Trophoblast cell (in vitro differentiated cells and primary cell): ENCODE data around the gene ZNF618.

ENCODE experiments used
- DNase-seq, 2 donors: peaks; one replicate each; pipeline ENCODE4 v3.0.0-alpha.2; 2016
- H2AFZ ChIP-seq: 2 replicates; pipeline ENCODE4 v1.6.1; 2013; ENCODE audit warnings: low read length, moderate library complexity, mild to moderate bottlenecking; ENCODE audit not compliant: insufficient read depth, poor library complexity
- H2AK5ac ChIP-seq: 2 replicates; pipeline ENCODE4 v1.6.1; 2013; ENCODE audit warnings: mild to moderate bottlenecking, low read length
- H2BK120ac ChIP-seq: 2 replicates; pipeline ENCODE4 v1.6.1; 2013; ENCODE audit warnings: low read length, mild to moderate bottlenecking, moderate library complexity; ENCODE audit not compliant: insufficient read depth, poor library complexity
- H2BK12ac ChIP-seq: 2 replicates; pipeline ENCODE4 v1.6.1; 2013; ENCODE audit warnings: mild to moderate bottlenecking, low read length, moderate library complexity
- H2BK5ac ChIP-seq: 2 replicates; pipeline ENCODE4 v1.6.1; 2013; ENCODE audit warnings: low read length, low read depth, moderate library complexity, mild to moderate bottlenecking; ENCODE audit not compliant: poor library complexity
- H3K14ac ChIP-seq: 2 replicates; pipeline ENCODE4 v1.6.1; 2013; ENCODE audit warnings: mild to moderate bottlenecking, low read length
- H3K18ac ChIP-seq: 2 replicates; pipeline ENCODE4 v1.6.1; 2013; ENCODE audit warnings: mild to moderate bottlenecking, low read length
- H3K23ac ChIP-seq: 2 replicates; pipeline ENCODE4 v1.6.1; 2013; ENCODE audit warnings: low read length
- H3K27ac ChIP-seq: 2 replicates; pipeline ENCODE4 v1.5.1; 2013; ENCODE audit warnings: low read depth, mild to moderate bottlenecking, inconsistent platforms, low read length, moderate library complexity
- H3K27me3 ChIP-seq: 2 replicates; pipeline ENCODE4 v1.6.1; 2013; ENCODE audit warnings: inconsistent platforms, mild to moderate bottlenecking, low read length, moderate library complexity; ENCODE audit not compliant: insufficient read depth
- H3K36me3 ChIP-seq, 2 experiments: 1 replicate in 1 of 2; 2 replicates in 1 of 2; pipeline ENCODE4 v1.6.1; 2013; ENCODE audit warnings: low read length in 2 of 2, mild to moderate bottlenecking in 2 of 2, moderate library complexity in 1 of 2; ENCODE audit not compliant: insufficient read depth in 2 of 2, control insufficient read depth in 1 of 2
- H3K4ac ChIP-seq: 2 replicates; pipeline ENCODE4 v1.6.1; 2013; ENCODE audit warnings: low read depth, mild to moderate bottlenecking, low read length, moderate library complexity
- H3K4me1 ChIP-seq, 2 experiments: 1 replicate in 1 of 2; 2 replicates in 1 of 2; pipeline ENCODE4 v1.6.1; 2013; ENCODE audit warnings: low read length in 2 of 2, mild to moderate bottlenecking in 2 of 2, moderate library complexity in 1 of 2; ENCODE audit not compliant: insufficient read depth in 2 of 2, control insufficient read depth in 1 of 2
- H3K4me2 ChIP-seq: 2 replicates; pipeline ENCODE4 v1.6.1; 2013; ENCODE audit warnings: inconsistent platforms, mild to moderate bottlenecking, low read length, moderate library complexity
- H3K4me3 ChIP-seq: 2 replicates; pipeline ENCODE4 v1.5.1; 2013; ENCODE audit warnings: mild to moderate bottlenecking, low read depth, low read length, inconsistent platforms
- H3K79me1 ChIP-seq: one replicate; pipeline ENCODE4 v1.6.1; 2013; ENCODE audit warnings: low read length
- H3K79me2 ChIP-seq: 2 replicates; pipeline ENCODE4 v1.6.1; 2013; ENCODE audit warnings: low read length, mild to moderate bottlenecking; ENCODE audit not compliant: control insufficient read depth, insufficient read depth, poor library complexity
- H3K9ac ChIP-seq: 2 replicates; pipeline ENCODE4 v1.6.1; 2013; ENCODE audit warnings: mild to moderate bottlenecking, low read length
- H3K9me3 ChIP-seq: 2 replicates; pipeline ENCODE4 v1.6.1; 2013; ENCODE audit warnings: low read depth, mild to moderate bottlenecking, control low read depth, inconsistent platforms, low read length; ENCODE audit not compliant: insufficient read depth
- H4K12ac ChIP-seq: 2 replicates; pipeline ENCODE4 v1.6.1; 2013; ENCODE audit warnings: low read depth, mild to moderate bottlenecking, low read length, moderate library complexity
- H4K8ac ChIP-seq: 2 replicates; pipeline ENCODE4 v1.6.1; 2013; ENCODE audit warnings: low read depth, mild to moderate bottlenecking, low read length, moderate library complexity
- H4K91ac ChIP-seq: one replicate; pipeline ENCODE4 v1.6.1; 2013; ENCODE audit warnings: low read depth, mild to moderate bottlenecking, low read length, moderate library complexity
- WGBS: extraction: QIAGEN DNeasy Blood & Tissue Kit; methylation state at CpG from one replicate; pipeline ENCODE4 v1.1.7; 2013; ENCODE audit warnings: missing lambda C conversion rate; ENCODE audit not compliant: insufficient read length, insufficient coverage; ENCODE audit errors: extremely low coverage; 5-methylcytosine and 5-hydroxymethylcytosine counted together

The ZNF618 gene

GRCh38 chr9:114072184-114073140 is 196.4 kb downstream of the ZNF618 start:
- H2AK5ac ChIP-seq: no peak overlapping the region
- no peak overlapping the region for H3K18ac ChIP-seq
- no peak overlapping the region for H2AFZ ChIP-seq
- H4K12ac ChIP-seq: no peak overlapping the region
- no peak overlapping the region for H4K8ac ChIP-seq
- H2BK120ac ChIP-seq: no peak overlapping the region
- H3K36me3 ChIP-seq: no peaks in the 10 kb centered on the region
- no peak overlapping the region for H3K9ac ChIP-seq
- DNase-seq: no peak
- H3K79me1 ChIP-seq: no peaks in the 10 kb centered on the region
- H3K4me1 ChIP-seq: no peaks in the 10 kb centered on the region
- no peak overlapping the region for H3K4me3 ChIP-seq
- no peaks in the 10 kb centered on the region for H3K79me2 ChIP-seq
- no CpG with 5 or more reads among the region's 14 CpGs for WGBS
- H3K9me3 ChIP-seq: peaks cover 5% of the 10 kb centered on the region
- no peak overlapping the region for H3K14ac ChIP-seq
- H4K91ac ChIP-seq: no peak overlapping the region
- H3K27me3 ChIP-seq: no peaks in the 10 kb centered on the region
- no peak overlapping the region for H3K4me2 ChIP-seq
- H2BK5ac ChIP-seq: no peak overlapping the region
- no peak overlapping the region for H2BK12ac ChIP-seq
- no peak overlapping the region for H3K27ac ChIP-seq
- H3K23ac ChIP-seq: no peak overlapping the region
- no peak overlapping the region for H3K4ac ChIP-seq

- no CpG with 5 or more reads among the region's 4 CpGs for WGBS
- Histone ChIP-seq H3K4me1 (no peaks in the 10 kb centered on the region), H4K91ac (no peak overlapping the region), H3K4me2 (no peak overlapping the region), H3K36me3 (no peaks in the 10 kb centered on the region), H3K18ac (no peak overlapping the region), H3K14ac (no peak overlapping the region), H4K8ac (no peak overlapping the region), H3K79me1 (no peaks in the 10 kb centered on the region), H3K79me2 (no peaks in the 10 kb centered on the region), H4K12ac (no peak overlapping the region), H3K27me3 (no peaks in the 10 kb centered on the region), H3K27ac (no peak overlapping the region), H2BK12ac (no peak overlapping the region), H3K9me3 (peaks cover 5% of the 10 kb centered on the region), H3K4me3 (no peak overlapping the region), H2BK120ac (no peak overlapping the region), H2BK5ac (no peak overlapping the region), H3K9ac (no peak overlapping the region), H2AFZ (no peak overlapping the region), H3K4ac (no peak overlapping the region), H3K23ac (no peak overlapping the region), H2AK5ac (no peak overlapping the region)
- no peak for DNase-seq
These were observed 199.5 kb downstream of the ZNF618 start for GRCh38 chr9:114075602-114076001.

GRCh38 chr9:114076237-114077161 is 200.4 kb downstream of the ZNF618 start:
- no peak overlapping the region for H2BK120ac ChIP-seq
- H3K9ac ChIP-seq: no peak overlapping the region
- H3K27me3 ChIP-seq: no peaks in the 10 kb centered on the region
- no peak overlapping the region for H3K27ac ChIP-seq
- no peaks in the 10 kb centered on the region for H3K36me3 ChIP-seq
- H3K79me1 ChIP-seq: no peaks in the 10 kb centered on the region
- H3K4me3 ChIP-seq: no peak overlapping the region
- no peak overlapping the region for H4K12ac ChIP-seq
- no peak overlapping the region for H2BK12ac ChIP-seq
- H3K4me1 ChIP-seq: no peaks in the 10 kb centered on the region
- no peak overlapping the region for H3K4me2 ChIP-seq
- DNase-seq: no peak
- peaks cover 5% of the 10 kb centered on the region for H3K9me3 ChIP-seq
- no peak overlapping the region for H4K91ac ChIP-seq
- no peak overlapping the region for H2AK5ac ChIP-seq
- no peak overlapping the region for H3K14ac ChIP-seq
- no peak overlapping the region for H3K18ac ChIP-seq
- WGBS: no CpG with 5 or more reads among the region's 14 CpGs
- no peak overlapping the region for H3K23ac ChIP-seq
- no peak overlapping the region for H2BK5ac ChIP-seq
- no peak overlapping the region for H4K8ac ChIP-seq
- no peak overlapping the region for H3K4ac ChIP-seq
- H3K79me2 ChIP-seq: no peaks in the 10 kb centered on the region
- H2AFZ ChIP-seq: no peak overlapping the region

GRCh38 chr9:114077162-114077837 is 201.2 kb downstream of the ZNF618 start:
- Histone ChIP-seq H3K79me1 (no peaks in the 10 kb centered on the region), H3K9ac (no peak overlapping the region), H3K27ac (no peak overlapping the region), H2AK5ac (no peak overlapping the region), H2BK120ac (no peak overlapping the region), H3K4me2 (no peak overlapping the region), H2AFZ (no peak overlapping the region), H4K91ac (no peak overlapping the region), H4K8ac (no peak overlapping the region), H3K4me1 (no peaks in the 10 kb centered on the region), H2BK5ac (no peak overlapping the region), H3K18ac (no peak overlapping the region), H3K4me3 (no peak overlapping the region), H4K12ac (no peak overlapping the region), H3K9me3 (peaks cover 3% of the 10 kb centered on the region), H3K14ac (no peak overlapping the region), H3K4ac (no peak overlapping the region), H3K23ac (no peak overlapping the region), H3K36me3 (no peaks in the 10 kb centered on the region), H3K27me3 (no peaks in the 10 kb centered on the region), H3K79me2 (no peaks in the 10 kb centered on the region), H2BK12ac (no peak overlapping the region)
- no CpG with 5 or more reads among the region's 7 CpGs for WGBS
- no peak for DNase-seq
